ENCODE measurements around the gene MEAK7.

The MEAK7 gene

GRCh38 chr16:84508502-84508901 is 4.0 kb upstream of the MEAK7 start:
- Histone ChIP-seq H2AFZ (no peak overlapping the region), H3K9me3 (ENCODE audit: control insufficient read depth, low read length) (no peaks in the 10 kb centered on the region), H3K79me2 (no peaks in the 10 kb centered on the region), H3K27ac (no peak overlapping the region), H3K4me1 (peaks cover 11% of the 10 kb centered on the region), H3K36me3 (ENCODE audit: control insufficient read depth, insufficient read depth, low read length) (no peaks in the 10 kb centered on the region), H3K27me3 (ENCODE audit: control insufficient read depth, insufficient read depth, low read length) (no peaks in the 10 kb centered on the region), H3K9ac (no peak overlapping the region), H3K4me3 (ENCODE audit: low read depth, low read length) (no peak overlapping the region), H3K4me2 (ENCODE audit: low read length) (no peak overlapping the region)
- TF ChIP-seq CTCF (IDR thresholded peaks at IDR 0.05): no peak

DNA sequence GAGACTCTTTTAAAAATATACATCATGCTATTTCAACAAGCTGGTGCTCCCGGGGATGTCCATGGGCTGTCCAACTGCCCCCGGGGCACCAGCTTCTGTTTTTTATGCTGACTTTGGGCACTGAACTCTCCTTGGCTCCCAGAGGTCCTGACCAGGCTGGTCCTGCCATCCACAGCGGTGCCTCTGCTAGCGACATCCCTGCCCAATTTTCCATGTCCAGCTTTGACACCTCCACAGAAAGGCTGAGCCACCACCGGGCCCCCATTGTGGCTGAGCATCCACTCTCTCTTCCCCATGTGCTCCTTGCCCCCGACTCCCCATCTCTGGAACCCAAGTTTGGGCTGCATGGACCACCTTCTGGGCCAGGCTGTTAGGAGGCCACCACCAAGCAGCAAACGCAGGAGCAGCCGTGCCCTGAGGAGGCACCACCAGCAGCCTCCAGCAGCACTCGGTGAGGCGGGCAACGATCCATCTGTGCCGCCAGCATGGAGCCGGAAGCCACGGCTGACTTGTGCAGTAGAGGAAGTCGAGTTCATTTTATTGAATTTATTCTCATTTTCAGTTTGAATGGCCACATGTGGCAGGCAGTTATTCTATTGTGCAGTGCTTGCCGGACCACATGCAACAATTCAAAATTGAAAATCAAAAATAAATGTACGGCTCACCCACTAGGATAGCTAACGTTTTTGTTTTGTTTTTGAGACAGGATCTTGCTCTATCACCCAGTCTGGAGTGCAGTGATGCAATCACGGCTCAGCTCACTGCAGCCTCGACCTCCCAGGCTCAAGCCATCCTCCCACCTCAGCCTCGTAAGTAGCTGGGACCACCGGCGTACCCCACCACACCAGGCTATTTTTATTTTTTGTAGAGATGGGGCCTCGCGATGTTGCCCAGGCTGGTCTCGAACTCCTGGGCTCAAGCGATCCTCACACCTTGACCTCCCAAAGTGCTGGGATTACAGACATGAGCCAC is 2.8 kb upstream of the MEAK7 start:
- Histone ChIP-seq H3K9ac (no peak overlapping the region), H3K27ac (no peak overlapping the region), H3K4me1 (peaks cover 11% of the 10 kb centered on the region)

GRCh38 chr16:84505249-84506187 is 1.1 kb upstream of the MEAK7 start:
- Histone ChIP-seq H2AFZ (peak overlapping the region; percentile 96), H3K4me1 (peaks cover 11% of the 10 kb centered on the region), H3K36me3 (ENCODE audit: control insufficient read depth, insufficient read depth, low read length) (no peaks in the 10 kb centered on the region), H3K27ac (peak overlapping the region; percentile 59), H3K4me3 (ENCODE audit: low read depth, low read length) (peak overlapping the region; percentile 91), H3K4me2 (ENCODE audit: low read length) (peak overlapping the region; percentile 92), H3K79me2 (no peaks in the 10 kb centered on the region), H3K27me3 (ENCODE audit: control insufficient read depth, insufficient read depth, low read length) (no peaks in the 10 kb centered on the region), H3K9me3 (ENCODE audit: control insufficient read depth, low read length) (no peaks in the 10 kb centered on the region), H3K9ac (peak overlapping the region; percentile 73)
- TF ChIP-seq CTCF (IDR thresholded peaks at IDR 0.05): no peak

More for the DNA sequence above, 2.8 kb upstream of the MEAK7 start:
- TF ChIP-seq CTCF (IDR thresholded peaks at IDR 0.05): no peak
- Histone ChIP-seq H2AFZ (no peak overlapping the region), H3K36me3 (ENCODE audit: control insufficient read depth, insufficient read depth, low read length) (no peaks in the 10 kb centered on the region), H3K27me3 (ENCODE audit: control insufficient read depth, insufficient read depth, low read length) (no peaks in the 10 kb centered on the region), H3K79me2 (no peaks in the 10 kb centered on the region), H3K4me2 (ENCODE audit: low read length) (no peak overlapping the region), H3K9me3 (ENCODE audit: control insufficient read depth, low read length) (no peaks in the 10 kb centered on the region), H3K4me3 (ENCODE audit: low read depth, low read length) (no peak overlapping the region)

GRCh38 chr16:84503751-84504395 is 586 bp downstream of the MEAK7 start:
- Histone ChIP-seq H3K9me3 (ENCODE audit: control insufficient read depth, low read length) (no peaks in the 10 kb centered on the region), H3K9ac (peak overlapping the region; percentile 88), H2AFZ (peak overlapping the region; percentile 96), H3K4me3 (ENCODE audit: low read depth, low read length) (peak overlapping the region; percentile 91), H3K79me2 (no peaks in the 10 kb centered on the region), H3K36me3 (ENCODE audit: control insufficient read depth, insufficient read depth, low read length) (no peaks in the 10 kb centered on the region), H3K4me1 (peaks cover 11% of the 10 kb centered on the region), H3K27ac (peak overlapping the region; percentile 59), H3K27me3 (ENCODE audit: control insufficient read depth, insufficient read depth, low read length) (no peaks in the 10 kb centered on the region), H3K4me2 (ENCODE audit: low read length) (peak overlapping the region; percentile 92)
- no peak for TF ChIP-seq CTCF (IDR thresholded peaks at IDR 0.05)

All from parathyroid adenoma (tissue), 2 donors.